ENCODE measurements around the gene RAB40AL.

RAB40AL gene

DNA sequence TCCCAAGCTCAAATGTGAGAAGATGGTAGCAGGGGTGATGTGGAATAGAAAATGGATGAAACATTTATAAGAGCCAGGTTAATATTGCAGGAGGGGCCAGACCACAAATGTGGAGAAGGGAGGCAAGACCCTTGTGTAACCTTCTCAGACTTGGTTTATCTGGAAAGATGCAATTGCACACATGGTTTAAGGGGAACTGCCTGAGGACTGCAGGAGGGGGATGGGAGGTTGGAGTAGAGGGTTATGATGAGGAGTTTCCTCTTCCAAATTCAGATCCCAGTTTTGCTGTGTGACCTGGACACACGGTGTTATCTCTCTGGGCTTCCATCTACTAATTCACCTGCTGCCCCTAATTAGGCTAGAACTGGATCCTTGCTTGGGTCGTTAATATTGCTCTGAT is 46.1 kb downstream of the RAB40AL start:
- no peak for DNase-seq

GRCh38 chrX:102985192-102985591 is 48.1 kb downstream of the RAB40AL start:
- DNase-seq, result no peak

Data from NCI-H146 (cell line).